GM18499 (cell line): ENCODE results near the gene HOOK1.
"Not testable (repeated sequence)": the region's sequence is repeated elsewhere in the genome, so short reads cannot be mapped to it uniquely, and the experiment has no call there.

ENCODE experiments used
- ATAC-seq: cut with Tn5 transposase; IDR thresholded peaks from one replicate; pipeline ENCODE4 v1.9.1; 2021; ENCODE audit warnings: moderate number of reproducible peaks; ENCODE audit not compliant: insufficient read depth, unreplicated experiment

HOOK1 gene

GRCh38 chr1:59819566-59820438 is 5.1 kb downstream of the HOOK1 start:
- no peak for ATAC-seq

GRCh38 chr1:59827055-59827643 is 12.4 kb downstream of the HOOK1 start:
- no peak for ATAC-seq

- no peak for ATAC-seq
Observed at GRCh38 chr1:59828160-59828559, 13.4 kb downstream of the HOOK1 start.

- no peak for ATAC-seq
Observed at GRCh38 chr1:59831529-59831928, 16.8 kb downstream of the HOOK1 start.

- no peak for ATAC-seq
Observed at GRCh38 chr1:59833022-59833421, 18.3 kb downstream of the HOOK1 start.

- no peak for ATAC-seq
Observed at GRCh38 chr1:59833991-59834390, 19.2 kb downstream of the HOOK1 start.

GRCh38 chr1:59837857-59838256 is 23.1 kb downstream of the HOOK1 start:
- not testable (repeated sequence) for ATAC-seq

- no peak for ATAC-seq
Observed at GRCh38 chr1:59845091-59845490, 30.3 kb downstream of the HOOK1 start.

GRCh38 chr1:59846209-59846894 is 31.6 kb downstream of the HOOK1 start:
- ATAC-seq: no peak

GRCh38 chr1:59846895-59847282 is 32.1 kb downstream of the HOOK1 start:
- ATAC-seq: no peak

GRCh38 chr1:59852117-59852516 is 37.4 kb downstream of the HOOK1 start:
- ATAC-seq: no peak

GRCh38 chr1:59855297-59855696 is 40.5 kb downstream of the HOOK1 start:
- not testable (repeated sequence) for ATAC-seq

GRCh38 chr1:59856725-59857338 is 42.1 kb downstream of the HOOK1 start:
- no peak for ATAC-seq

- no peak for ATAC-seq
Observed at GRCh38 chr1:59857679-59858354, 43.1 kb downstream of the HOOK1 start.

- no peak for ATAC-seq
Observed at GRCh38 chr1:59866462-59866861, 51.7 kb downstream of the HOOK1 start.

GRCh38 chr1:59871746-59872145 is 57.0 kb downstream of the HOOK1 start:
- no peak for ATAC-seq

GRCh38 chr1:59877108-59877682 is 62.4 kb downstream of the HOOK1 start:
- no peak for ATAC-seq

GRCh38 chr1:59878370-59878769 is 63.6 kb downstream of the HOOK1 start:
- no peak for ATAC-seq

GRCh38 chr1:59879574-59879973 is 64.8 kb downstream of the HOOK1 start:
- no peak for ATAC-seq

- no peak for ATAC-seq
Observed at GRCh38 chr1:59879996-59880505, 65.3 kb downstream of the HOOK1 start.
